ENCODE data around the gene BARHL1.

BARHL1 gene

DNA sequence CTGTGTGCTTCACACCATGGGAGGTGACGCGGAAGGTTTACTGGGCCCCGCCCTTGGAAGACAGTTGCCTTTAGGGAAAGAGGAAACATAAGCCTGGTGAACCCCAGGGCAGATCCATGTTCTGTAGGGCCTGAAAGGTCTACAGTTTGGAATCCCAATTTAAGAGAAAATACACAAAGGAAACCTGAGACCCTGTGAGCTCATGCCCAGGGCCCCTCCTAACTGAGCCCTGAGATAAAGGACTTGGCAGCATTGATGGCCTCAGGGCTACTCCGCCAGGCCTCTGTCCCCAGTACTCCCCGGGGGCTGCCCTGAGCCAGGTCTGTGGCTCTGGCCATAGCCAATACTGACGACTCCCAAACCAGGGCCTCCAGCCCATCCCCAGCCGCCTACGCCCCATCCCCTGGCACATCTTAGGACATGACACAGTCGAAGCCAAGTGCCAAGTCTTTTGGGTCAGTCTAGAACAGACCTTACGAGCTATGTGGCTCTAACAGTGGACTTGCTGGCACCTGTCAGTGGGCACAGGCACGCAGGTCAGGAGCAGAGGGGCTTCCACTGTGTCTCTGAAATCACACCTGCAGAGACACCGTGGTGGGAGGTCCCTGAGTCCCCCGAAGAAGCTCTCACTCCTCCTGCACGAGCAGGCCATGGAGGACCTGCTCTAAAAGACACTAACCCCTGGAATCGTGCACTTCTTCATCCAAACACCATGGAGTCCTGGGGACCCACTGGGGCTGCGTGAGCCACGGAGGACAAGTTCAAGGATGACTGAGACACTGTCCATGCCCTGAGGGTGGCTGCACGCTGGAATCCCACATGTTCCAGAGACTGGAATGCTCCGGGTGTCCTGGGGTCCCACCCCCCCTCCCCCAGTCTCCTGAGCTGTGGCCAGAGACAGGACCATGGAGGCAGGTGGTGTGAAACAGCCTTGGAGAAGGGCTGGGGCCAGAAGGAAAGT, 40.3 kb upstream of the BARHL1 start:
- TF ChIP-seq, protein P1, sequence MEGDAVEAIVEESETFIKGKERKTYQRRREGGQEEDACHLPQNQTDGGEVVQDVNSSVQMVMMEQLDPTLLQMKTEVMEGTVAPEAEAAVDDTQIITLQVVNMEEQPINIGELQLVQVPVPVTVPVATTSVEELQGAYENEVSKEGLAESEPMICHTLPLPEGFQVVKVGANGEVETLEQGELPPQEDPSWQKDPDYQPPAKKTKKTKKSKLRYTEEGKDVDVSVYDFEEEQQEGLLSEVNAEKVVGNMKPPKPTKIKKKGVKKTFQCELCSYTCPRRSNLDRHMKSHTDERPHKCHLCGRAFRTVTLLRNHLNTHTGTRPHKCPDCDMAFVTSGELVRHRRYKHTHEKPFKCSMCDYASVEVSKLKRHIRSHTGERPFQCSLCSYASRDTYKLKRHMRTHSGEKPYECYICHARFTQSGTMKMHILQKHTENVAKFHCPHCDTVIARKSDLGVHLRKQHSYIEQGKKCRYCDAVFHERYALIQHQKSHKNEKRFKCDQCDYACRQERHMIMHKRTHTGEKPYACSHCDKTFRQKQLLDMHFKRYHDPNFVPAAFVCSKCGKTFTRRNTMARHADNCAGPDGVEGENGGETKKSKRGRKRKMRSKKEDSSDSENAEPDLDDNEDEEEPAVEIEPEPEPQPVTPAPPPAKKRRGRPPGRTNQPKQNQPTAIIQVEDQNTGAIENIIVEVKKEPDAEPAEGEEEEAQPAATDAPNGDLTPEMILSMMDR (conservative IDR thresholded peaks at IDR 0.05; ENCODE audit: low read depth, low read length): no peak
- DNase-seq (ENCODE audit: low read depth): no peak
- no peak overlapping the region for H3K4me3 ChIP-seq (ENCODE audit: low read length)

DNA sequence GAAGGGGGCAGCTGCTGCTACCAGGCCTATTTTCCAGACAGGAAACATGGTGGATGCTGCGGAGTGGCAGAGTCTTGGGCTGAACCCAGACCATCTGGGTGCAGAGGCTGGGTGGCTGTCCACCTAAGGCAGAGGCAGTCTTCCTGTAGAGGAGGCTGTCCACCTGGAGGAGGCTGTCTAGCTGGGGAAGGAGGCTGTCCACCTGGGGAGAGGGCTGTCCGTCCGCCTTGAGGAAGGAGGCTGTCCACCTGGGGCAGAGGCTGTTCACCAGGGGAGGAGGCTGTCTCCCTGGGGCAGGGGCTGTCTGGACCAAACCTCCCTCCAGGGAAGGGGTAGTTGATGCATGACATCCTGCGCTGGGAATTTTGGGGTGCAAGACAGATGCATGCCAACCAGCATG, 39.2 kb upstream of the BARHL1 start:
- DNase-seq (ENCODE audit: low read depth): no peak
- TF ChIP-seq, protein P1 (conservative IDR thresholded peaks at IDR 0.05; ENCODE audit: low read depth, low read length): no peak
- H3K4me3 ChIP-seq (ENCODE audit: low read length): no peak overlapping the region

DNA sequence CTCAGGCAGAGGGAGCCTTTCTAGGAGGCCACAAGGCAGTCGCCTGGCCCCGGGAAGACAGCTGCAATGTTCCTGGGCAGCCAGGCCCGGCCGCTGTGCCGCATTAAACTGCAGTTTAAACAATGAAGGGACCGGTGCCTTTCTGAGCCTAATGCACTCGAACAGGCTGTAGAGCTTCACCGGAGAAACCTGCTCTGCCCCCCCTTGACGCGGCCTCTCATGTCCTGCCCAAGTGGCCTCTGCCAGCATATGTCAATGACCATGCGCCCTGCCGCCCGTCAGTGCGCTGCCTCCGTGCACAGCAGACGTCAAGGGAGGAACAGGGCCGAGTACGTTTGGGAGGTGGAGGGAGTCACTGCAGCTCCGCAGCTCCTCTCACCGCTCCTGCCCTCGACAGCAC, 38.4 kb upstream of the BARHL1 start:
- no peak overlapping the region for H3K4me3 ChIP-seq (ENCODE audit: low read length)
- no peak for DNase-seq (ENCODE audit: low read depth)

DNA sequence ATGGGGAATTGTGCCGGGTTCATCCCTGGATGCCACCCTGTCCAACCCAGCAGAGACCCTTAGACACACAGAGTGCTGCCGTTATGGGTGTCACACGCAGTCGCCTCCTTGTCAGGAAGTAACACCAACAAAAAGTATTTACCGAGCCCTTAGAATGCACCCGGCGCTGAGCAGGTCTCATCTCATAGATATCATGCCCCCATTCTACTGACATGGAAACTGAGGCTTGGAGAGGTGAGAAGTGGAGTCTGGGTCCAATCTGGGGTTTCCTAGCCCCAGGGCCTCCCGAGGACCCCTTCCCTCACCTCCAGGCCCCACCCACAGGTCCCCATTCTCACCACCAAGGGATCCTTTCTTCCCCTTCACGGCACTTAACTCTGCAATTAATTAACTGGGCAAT, 36.8 kb upstream of the BARHL1 start:
- TF ChIP-seq, protein P1 (conservative IDR thresholded peaks at IDR 0.05; ENCODE audit: low read depth, low read length): no peak
- H3K4me3 ChIP-seq (ENCODE audit: low read length): no peak overlapping the region
- no peak for DNase-seq (ENCODE audit: low read depth)

More for the DNA sequence above, 38.4 kb upstream of the BARHL1 start:
- TF ChIP-seq, protein P1 (conservative IDR thresholded peaks at IDR 0.05; ENCODE audit: low read depth, low read length): no peak

DNA sequence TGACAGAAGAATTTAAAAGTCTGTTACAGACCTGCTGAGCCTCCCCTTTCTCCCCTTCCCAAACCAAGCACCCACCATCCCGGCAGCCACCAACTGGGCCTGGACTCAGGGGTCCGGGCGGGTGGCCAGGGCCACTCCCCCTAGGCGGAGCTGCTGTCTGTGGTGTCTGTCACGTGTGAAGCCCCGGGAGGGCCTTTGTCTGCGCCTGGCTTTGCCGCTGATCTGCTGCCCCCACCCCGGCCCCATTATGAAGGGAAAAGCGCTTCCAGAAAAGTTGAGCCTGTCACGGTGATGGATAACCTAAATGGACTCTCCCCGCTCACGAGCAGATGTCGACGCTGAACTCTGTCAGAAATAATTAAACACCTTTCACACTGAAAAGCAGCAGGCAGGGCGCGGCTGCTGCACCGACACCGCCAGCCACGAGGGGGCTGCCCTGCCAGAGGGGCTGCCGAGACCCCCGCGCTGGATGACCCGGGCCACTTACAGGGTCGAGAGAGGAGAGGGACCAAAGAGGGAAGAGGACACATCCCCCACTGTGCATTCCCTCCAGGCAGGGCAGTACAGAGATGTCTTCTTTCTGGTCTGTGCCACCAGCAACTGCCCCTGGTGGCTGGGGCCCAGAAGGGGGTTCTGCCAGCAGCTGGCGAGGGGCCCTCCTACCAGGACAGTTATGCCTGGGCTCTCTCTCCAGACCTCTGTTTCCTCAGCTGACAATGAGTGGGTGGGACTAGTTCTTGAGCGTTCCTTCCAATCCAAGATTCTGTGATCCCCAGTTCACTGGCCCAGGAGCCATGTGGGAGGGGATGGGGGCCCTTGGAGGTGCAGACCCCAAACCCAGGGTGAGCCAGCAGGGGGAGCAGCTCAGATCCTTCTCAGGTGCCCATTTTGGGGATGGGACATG, 36.0 kb upstream of the BARHL1 start:
- TF ChIP-seq, protein P1 (conservative IDR thresholded peaks at IDR 0.05; ENCODE audit: low read depth, low read length): peak; percentile 65
- no peak for DNase-seq (ENCODE audit: low read depth)
- H3K4me3 ChIP-seq (ENCODE audit: low read length): peak overlapping the region; percentile 36

DNA sequence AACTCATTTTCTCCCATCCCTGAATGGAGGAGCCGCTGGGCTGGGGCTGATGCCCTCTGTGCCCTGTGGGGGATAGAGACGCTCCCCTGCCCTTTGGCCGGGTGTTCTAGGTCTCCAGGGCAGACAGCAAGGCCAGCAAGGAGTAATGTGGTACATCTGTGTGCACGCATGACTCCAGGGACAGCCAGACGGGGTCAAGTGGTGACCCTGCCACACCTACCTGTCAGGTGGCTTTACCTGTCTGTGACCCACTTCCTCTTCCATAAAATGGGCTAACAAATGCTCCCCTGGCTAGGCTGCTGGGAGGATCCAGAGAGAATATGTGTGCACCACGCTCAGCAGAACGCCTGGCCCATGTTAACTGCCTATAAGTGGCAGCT, 35.4 kb upstream of the BARHL1 start:
- no peak for DNase-seq (ENCODE audit: low read depth)
- H3K4me3 ChIP-seq (ENCODE audit: low read length): no peak overlapping the region
- TF ChIP-seq, protein P1 (conservative IDR thresholded peaks at IDR 0.05; ENCODE audit: low read depth, low read length): no peak
